Sigmoid colon (tissue), 7 donors: ENCODE results near the gene HIVEP2. TPM values are rescaled to one million over a fixed set of nuclear protein-coding genes. Genes with fewer than 3 reads are reported as not detected.

Experiments
- DNase-seq: peaks from one replicate; pipeline ENCODE4 v3.0.0-alpha.2; 2019
- H3K27ac ChIP-seq, 4 donors: fragments of 200-600 bp; sonication (generic); one replicate each; pipeline ENCODE4 v1.5.1; 2016 to 2019; ENCODE audit warnings: mild to moderate bottlenecking in 1 of 4
- H3K27me3 ChIP-seq, 3 donors: fragments of 200-600 bp; sonication (generic); one replicate each; pipeline ENCODE4 v1.5.1; 2019; ENCODE audit warnings: mild to moderate bottlenecking in 1 of 3
- H3K36me3 ChIP-seq, 4 donors: fragments of 200-600 bp; sonication (generic); one replicate each; pipeline ENCODE4 v1.5.1; 2016 to 2019
- H3K4me1 ChIP-seq, 4 donors: fragments of 200-600 bp; sonication (generic); one replicate each; pipeline ENCODE4 v1.5.1; 2017 to 2019
- H3K4me3 ChIP-seq, 4 donors: fragments of 200-600 bp; sonication (generic); one replicate each; pipeline ENCODE4 v1.5.1; 2017 to 2019; ENCODE audit warnings: mild to moderate bottlenecking in 2 of 4, moderate library complexity in 1 of 4
- H3K9me3 ChIP-seq, 4 donors: fragments of 200-600 bp in 3 of 4; sonication (generic) in 3 of 4; one replicate each; pipeline versions ENCODE4 v1.5.1 to v1.6.1; 2013 to 2019
- EP300 ChIP-seq, 4 donors: sonication (generic); formaldehyde crosslinking; IDR thresholded peaks; one replicate each; pipeline ENCODE4 v1.6.1; 2017; ENCODE audit warnings: antibody characterized with exemption in 4 of 4
- POLR2A ChIP-seq, 2 donors: fragments of 450-650 bp; IDR thresholded peaks; one replicate each; pipeline ENCODE4 v1.6.1; 2016; ENCODE audit warnings: antibody characterized with exemption in 2 of 2, mild to moderate bottlenecking in 2 of 2, moderate library complexity in 2 of 2
- POLR2AphosphoS5 ChIP-seq, 4 donors: sonication (generic); formaldehyde crosslinking; IDR thresholded peaks; one replicate each; pipeline ENCODE4 v1.6.1; 2017; ENCODE audit warnings: antibody characterized with exemption in 4 of 4
- WGBS, 2 donors: extraction: QIAGEN DNeasy Blood & Tissue Kit; methylation state at CpG; one replicate each; pipeline ENCODE4 v1.1.7; 2013; 5-methylcytosine and 5-hydroxymethylcytosine counted together
- intact Hi-C: fragments of 100-400 bp; cut with DNase I; formaldehyde crosslinking; loops from one replicate; pipeline ENCODE4 v1.15.1; 2023
- polyA plus RNA-seq, 3 donors: library from polyadenylated mRNA; stranded (reverse); fragments of 200-250 nt; gene quantifications; one replicate each; pipeline ENCODE4 v1.2.3, GENCODE V29; 2013
- total RNA-seq, 4 donors: library from RNA; depleted of rRNA; stranded (reverse); fragments of >200 nt; gene quantifications; one replicate each; pipeline ENCODE4 v1.1.0, GENCODE V29; 2016
- TF ChIP-seq, protein P1 (sequence below), 4 experiments: fragments of 450-650 bp in 3 of 4; fragments of 200-600 bp in 1 of 4; IDR thresholded peaks; one replicate each; pipeline ENCODE4 v1.5.1; 2016 to 2019; ENCODE audit warnings: antibody characterized with exemption in 4 of 4, mild to moderate bottlenecking in 3 of 4, moderate library complexity in 2 of 4
- donor health status: healthy with polysubstance abuse.
- donor health status: Bipolar disorder and iron deficiency.
- donor health status: healthy.

Gene HIVEP2
- total and polyA plus RNA-seq, 7 donors: 1.8 to 21.7 (median 11.5) TPM

GRCh38 chr6:142940487-142940886, 4.5 kb downstream of the HIVEP2 start:
- Histone ChIP-seq H3K36me3 (no peaks in the 10 kb centered on the region), H3K4me3 (no peak overlapping the region), H3K27me3 (no peaks in the 10 kb centered on the region), H3K9me3 (no peaks in the 10 kb centered on the region), H3K4me1 (peaks cover 0 to 36% (median 17%) of the 10 kb centered on the region in 4 donors), H3K27ac (no peak overlapping the region)
- intact Hi-C loops: loop anchor here (10.0 kb wide), 2 partner anchors 796 to 834 kb away; partner anchors contain the start of genes NMBR and VTA1
- no peak for DNase-seq
- WGBS, 2 donors: 78 to 83% methylated on average over 3 of the region's 3 CpGs
- TF ChIP-seq POLR2AphosphoS5 (IDR thresholded peaks at IDR 0.05) (no peak), POLR2A (IDR thresholded peaks at IDR 0.05) (no peak), EP300 (IDR thresholded peaks at IDR 0.05) (no peak)
- TF ChIP-seq, protein P1, sequence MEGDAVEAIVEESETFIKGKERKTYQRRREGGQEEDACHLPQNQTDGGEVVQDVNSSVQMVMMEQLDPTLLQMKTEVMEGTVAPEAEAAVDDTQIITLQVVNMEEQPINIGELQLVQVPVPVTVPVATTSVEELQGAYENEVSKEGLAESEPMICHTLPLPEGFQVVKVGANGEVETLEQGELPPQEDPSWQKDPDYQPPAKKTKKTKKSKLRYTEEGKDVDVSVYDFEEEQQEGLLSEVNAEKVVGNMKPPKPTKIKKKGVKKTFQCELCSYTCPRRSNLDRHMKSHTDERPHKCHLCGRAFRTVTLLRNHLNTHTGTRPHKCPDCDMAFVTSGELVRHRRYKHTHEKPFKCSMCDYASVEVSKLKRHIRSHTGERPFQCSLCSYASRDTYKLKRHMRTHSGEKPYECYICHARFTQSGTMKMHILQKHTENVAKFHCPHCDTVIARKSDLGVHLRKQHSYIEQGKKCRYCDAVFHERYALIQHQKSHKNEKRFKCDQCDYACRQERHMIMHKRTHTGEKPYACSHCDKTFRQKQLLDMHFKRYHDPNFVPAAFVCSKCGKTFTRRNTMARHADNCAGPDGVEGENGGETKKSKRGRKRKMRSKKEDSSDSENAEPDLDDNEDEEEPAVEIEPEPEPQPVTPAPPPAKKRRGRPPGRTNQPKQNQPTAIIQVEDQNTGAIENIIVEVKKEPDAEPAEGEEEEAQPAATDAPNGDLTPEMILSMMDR (IDR thresholded peaks at IDR 0.05): no peak

DNA sequence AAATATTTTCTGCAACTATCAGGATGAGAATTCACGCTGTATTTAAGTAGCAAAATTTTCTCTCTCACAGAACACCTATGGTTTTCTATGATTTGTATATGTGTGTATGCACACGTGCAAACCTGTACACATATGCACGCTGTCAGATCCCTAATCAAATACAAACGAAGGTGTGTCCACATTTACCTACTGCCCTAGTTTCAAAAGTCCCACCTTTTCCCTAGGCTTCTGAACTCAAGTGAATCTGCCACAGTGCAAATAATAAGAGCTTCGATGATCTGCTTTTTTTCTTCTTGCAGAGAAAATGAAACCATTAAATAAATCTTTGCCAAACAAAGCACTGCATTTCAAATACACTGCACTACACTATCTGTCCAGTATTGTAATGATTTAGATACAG, 6.5 kb downstream of the HIVEP2 start:
- TF ChIP-seq, protein P1 (IDR thresholded peaks at IDR 0.05): no peak
- TF ChIP-seq POLR2A (IDR thresholded peaks at IDR 0.05): no peak
- no peak for TF ChIP-seq EP300 (IDR thresholded peaks at IDR 0.05)
- TF ChIP-seq POLR2AphosphoS5 (IDR thresholded peaks at IDR 0.05): no peak
- Histone ChIP-seq H3K4me1 (peaks cover 0 to 42% (median 16%) of the 10 kb centered on the region in 4 donors), H3K27me3 (no peaks in the 10 kb centered on the region), H3K27ac (no peak overlapping the region), H3K36me3 (no peaks in the 10 kb centered on the region), H3K9me3 (no peaks in the 10 kb centered on the region), H3K4me3 (no peak overlapping the region)
- intact Hi-C loops: no loop called here
- WGBS, 2 donors: 25 to 60% methylated on average over 5 of the region's 5 CpGs
- no peak for DNase-seq

GRCh38 chr6:142937986-142938385, 7.0 kb downstream of the HIVEP2 start:
- WGBS, 2 donors: 82 to 87% methylated on average over 5 of the region's 5 CpGs
- no peak for DNase-seq
- H3K36me3 ChIP-seq: no peaks in the 10 kb centered on the region
- no peak overlapping the region for H3K4me3 ChIP-seq
- H3K27me3 ChIP-seq: no peaks in the 10 kb centered on the region
- H3K27ac ChIP-seq: no peak overlapping the region
- H3K9me3 ChIP-seq: no peaks in the 10 kb centered on the region
- peaks cover 0 to 37% (median 11%) of the 10 kb centered on the region in 4 donors for H3K4me1 ChIP-seq
- no peak for TF ChIP-seq POLR2A (IDR thresholded peaks at IDR 0.05)
- TF ChIP-seq, protein P1 (IDR thresholded peaks at IDR 0.05): no peak
- no peak for TF ChIP-seq EP300 (IDR thresholded peaks at IDR 0.05)
- no peak for TF ChIP-seq POLR2AphosphoS5 (IDR thresholded peaks at IDR 0.05)
- intact Hi-C loops: no loop called here

DNA sequence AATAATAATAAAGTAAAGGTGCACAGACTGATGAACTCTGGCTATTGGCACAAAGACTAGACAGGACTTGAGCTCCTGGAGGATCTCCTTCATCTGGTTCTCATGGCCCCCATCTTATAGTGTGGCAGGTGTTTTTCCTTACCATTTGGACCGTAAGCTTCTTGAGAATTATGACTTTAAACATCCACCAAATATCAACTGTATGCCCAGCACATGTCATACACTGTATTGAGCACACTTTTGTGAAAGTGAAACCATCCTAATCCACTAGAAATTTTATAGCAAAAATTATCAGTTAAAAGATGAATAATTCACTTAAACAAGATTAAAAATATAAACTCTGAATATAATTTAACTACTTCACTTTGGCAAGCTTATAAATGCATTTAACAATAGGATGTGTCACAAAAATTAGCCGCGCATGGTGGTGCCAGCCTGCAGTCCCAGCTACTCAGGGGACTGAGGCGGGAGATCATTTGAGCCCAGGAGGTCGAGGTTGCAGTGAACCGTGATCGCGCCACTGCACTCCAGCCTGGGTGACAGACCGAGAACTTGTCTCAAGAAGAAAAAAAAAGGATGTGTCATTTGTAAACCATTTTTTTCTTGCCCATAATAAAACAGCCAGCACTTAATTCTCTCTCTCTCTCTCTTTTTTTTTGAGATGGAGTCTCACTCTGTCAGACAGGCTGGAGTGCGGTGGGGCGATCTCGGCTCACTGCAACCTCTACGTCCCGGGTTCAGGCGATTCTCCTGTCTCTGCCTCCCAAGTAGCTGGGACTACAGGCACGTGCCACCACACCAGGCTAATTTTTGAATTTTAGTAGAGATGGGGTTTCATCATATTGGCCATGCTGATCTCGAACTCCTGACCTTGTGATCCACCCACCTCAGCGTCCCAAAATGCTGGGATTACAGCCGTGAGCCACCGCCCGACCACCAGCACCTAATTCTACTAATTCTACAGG, 9.1 kb downstream of the HIVEP2 start:
- TF ChIP-seq, protein P1 (IDR thresholded peaks at IDR 0.05): no peak
- no peak for TF ChIP-seq POLR2AphosphoS5 (IDR thresholded peaks at IDR 0.05)
- no peak for TF ChIP-seq EP300 (IDR thresholded peaks at IDR 0.05)
- TF ChIP-seq POLR2A (IDR thresholded peaks at IDR 0.05): no peak
- H3K36me3 ChIP-seq: no peaks in the 10 kb centered on the region
- no peak for DNase-seq
- WGBS, 2 donors: 75 to 91% methylated on average over 21 of the region's 21 CpGs
- H3K4me1 ChIP-seq: peaks cover 0 to 26% (median 4%) of the 10 kb centered on the region in 4 donors
- H3K27me3 ChIP-seq: no peaks in the 10 kb centered on the region
- no peak overlapping the region for H3K4me3 ChIP-seq
- no peaks in the 10 kb centered on the region for H3K9me3 ChIP-seq
- intact Hi-C loops: no loop called here
- H3K27ac ChIP-seq: no peak overlapping the region
